Lower leg skin (tissue), 4 donors: ENCODE results near the gene STRN4. TPM values are rescaled to one million over a fixed set of nuclear protein-coding genes. Genes with fewer than 3 reads are reported as not detected.
"Not testable (repeated sequence)": the region's sequence is repeated elsewhere in the genome, so short reads cannot be mapped to it uniquely, and the experiment has no call there.

Experiments used
- DNase-seq, 2 donors: peaks; one replicate each; pipeline ENCODE4 v3.0.0-alpha.2; 2019; ENCODE audit warnings: low spot score in 2 of 2
- H3K4me3 ChIP-seq: fragments of 200-600 bp; sonication (generic); 2 replicates; pipeline ENCODE4 v1.5.1; 2017; ENCODE audit warnings: mild to moderate bottlenecking, low read depth; ENCODE audit not compliant: poor library complexity, severe bottlenecking
- CTCF ChIP-seq, 3 donors: fragments of 450-650 bp; IDR thresholded peaks; one replicate each; pipeline ENCODE4 v1.5.1; 2016; ENCODE audit warnings: antibody characterized with exemption in 3 of 3, mild to moderate bottlenecking in 3 of 3, moderate library complexity in 2 of 3
- POLR2A ChIP-seq, 2 donors: fragments of 450-650 bp; IDR thresholded peaks; one replicate each; pipeline ENCODE4 v1.6.1; 2016 to 2017; ENCODE audit warnings: antibody characterized with exemption in 2 of 2, mild to moderate bottlenecking in 1 of 2, moderate library complexity in 1 of 2
- WGBS, 2 donors: methylation state at CpG; one replicate each; pipeline ENCODE4 v1.1.5; 2018; 5-methylcytosine and 5-hydroxymethylcytosine counted together
- intact Hi-C: fragments of 100-400 bp; cut with DNase I; formaldehyde crosslinking; loops from one replicate; pipeline ENCODE4 v1.15.0; 2023; ENCODE audit warnings: low total_unique reads
- total RNA-seq, 4 donors: library from RNA; depleted of rRNA; stranded (reverse); fragments of >200 nt; gene quantifications; one replicate each; pipeline ENCODE4 v1.1.0, GENCODE V29; 2016

The STRN4 gene
- total RNA-seq, 4 donors from 2014 or later = 81.5 to 97.6 (median 93.5) TPM

GRCh38 chr19:46762245-46762890, 16.1 kb upstream of the STRN4 start:
- TF ChIP-seq CTCF (IDR thresholded peaks at IDR 0.05) (no peak), POLR2A (IDR thresholded peaks at IDR 0.05) (no peak)
- no peak overlapping the region for H3K4me3 ChIP-seq
- no peak for DNase-seq
- WGBS, 2 donors = 49 to 53% methylated on average over 6 of the region's 6 CpGs
- intact Hi-C loops = no loop called here

DNA sequence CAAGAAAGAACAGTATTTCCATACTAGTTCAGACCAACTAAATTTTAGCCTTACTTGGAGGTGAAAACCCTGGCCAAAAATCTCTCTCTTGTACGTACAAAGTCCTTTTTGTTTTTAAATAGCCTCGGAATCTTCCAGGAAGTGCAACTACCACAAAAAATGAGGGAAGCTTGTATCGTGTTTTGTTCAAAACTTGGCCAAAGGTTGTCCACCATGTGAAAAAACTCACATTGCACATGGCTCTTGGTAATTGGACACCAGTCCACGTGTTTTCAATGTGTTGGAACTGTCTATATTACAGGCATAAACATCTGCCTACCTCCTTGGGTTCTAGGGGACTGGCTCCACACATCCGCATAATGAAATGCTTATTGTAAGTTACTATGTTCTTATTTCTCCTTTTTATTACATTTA, 15.2 kb upstream of the STRN4 start:
- no peak overlapping the region for H3K4me3 ChIP-seq
- DNase-seq = no peak
- WGBS, 2 donors = 57 to 68% methylated on average over 5 of the region's 5 CpGs
- intact Hi-C loops = no loop called here
- no peak for TF ChIP-seq POLR2A (IDR thresholded peaks at IDR 0.05)
- no peak for TF ChIP-seq CTCF (IDR thresholded peaks at IDR 0.05)

GRCh38 chr19:46760897-46761296, 14.6 kb upstream of the STRN4 start:
- WGBS, 2 donors = 60 to 62% methylated on average over 4 of the region's 4 CpGs
- intact Hi-C loops = not testable (repeated sequence)

GRCh38 chr19:46760363-46760762, 14.1 kb upstream of the STRN4 start:
- no peak overlapping the region for H3K4me3 ChIP-seq
- intact Hi-C loops = no loop called here
- DNase-seq = no peak
- TF ChIP-seq POLR2A (IDR thresholded peaks at IDR 0.05) (no peak), CTCF (IDR thresholded peaks at IDR 0.05) (no peak)
- WGBS, 2 donors = 83 to 88% methylated on average over 5 of the region's 5 CpGs

More at GRCh38 chr19:46760897-46761296, 14.6 kb upstream of the STRN4 start:
- H3K4me3 ChIP-seq, DNase-seq: not testable (repeated sequence)

DNA sequence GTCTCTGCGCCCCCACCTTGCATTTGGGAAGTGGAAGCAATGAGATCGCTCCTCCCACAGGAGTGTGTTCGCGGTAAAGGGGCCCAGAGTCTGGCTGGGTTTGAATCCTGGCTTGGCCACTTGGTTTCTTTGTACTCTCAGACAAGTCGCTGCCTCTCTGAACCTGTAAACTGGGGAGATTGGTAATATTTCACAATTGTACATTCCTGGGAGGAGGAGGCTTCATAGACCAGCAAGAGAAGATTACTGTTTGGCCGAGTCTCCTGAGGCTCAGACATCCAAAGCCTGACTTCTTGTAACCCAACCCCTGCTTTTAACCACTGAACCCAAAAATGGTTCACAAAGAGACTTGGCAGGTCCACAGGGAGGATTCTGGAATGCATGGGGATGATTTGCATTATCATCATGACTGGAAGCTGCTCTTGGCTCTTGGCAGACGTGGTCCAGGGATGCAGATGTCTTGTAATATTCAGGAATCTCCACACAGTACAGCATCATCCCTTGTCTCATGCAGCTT, 13.6 kb upstream of the STRN4 start:
- intact Hi-C loops = loop anchor here (10.0 kb wide), 1 partner anchor 245 kb away; no protein-coding TSS in a partner anchor
- WGBS, 2 donors = 33 to 44% methylated on average over 7 of the region's 7 CpGs
- no peak for TF ChIP-seq CTCF (IDR thresholded peaks at IDR 0.05)
- no peak for TF ChIP-seq POLR2A (IDR thresholded peaks at IDR 0.05)
- no peak for DNase-seq
- H3K4me3 ChIP-seq = no peak overlapping the region

- intact Hi-C loops = loop anchor here (10.0 kb wide), 1 partner anchor 246 kb away; no protein-coding TSS in a partner anchor
Measured at GRCh38 chr19:46759206-46759605, 13.0 kb upstream of the STRN4 start.

More at GRCh38 chr19:46759206-46759605, 13.0 kb upstream of the STRN4 start:
- 73 to 78% methylated on average over 6 of the region's 6 CpGs for WGBS, 2 donors
- no peak overlapping the region for H3K4me3 ChIP-seq
- no peak for TF ChIP-seq CTCF (IDR thresholded peaks at IDR 0.05)
- TF ChIP-seq POLR2A (IDR thresholded peaks at IDR 0.05) = no peak
- no peak for DNase-seq
